ENCODE measurements around the gene ACOX1. TPM values are rescaled to one million over a fixed set of nuclear protein-coding genes. Genes with fewer than 3 reads are reported as not detected.

ACOX1 gene
- total RNA-seq, 3 donors from 2014 or later = 55.1 to 147 (median 55.3) TPM

GRCh38 chr17:76008208-76008607 lies 29.2 kb upstream of the ACOX1 start:
- TF ChIP-seq POLR2A (IDR thresholded peaks at IDR 0.05) = no peak
- TF ChIP-seq CTCF (IDR thresholded peaks at IDR 0.05) = no peak
- TF ChIP-seq POLR2AphosphoS5 (IDR thresholded peaks at IDR 0.05) = no peak
- intact Hi-C loops (cut with DNase I; ENCODE audit: low total_unique reads) = no loop called here
- no peaks in the 10 kb centered on the region for H3K4me1 ChIP-seq

GRCh38 chr17:76007850-76008165 lies 28.8 kb upstream of the ACOX1 start:
- intact Hi-C loops (cut with DNase I; ENCODE audit: low total_unique reads) = no loop called here
- Histone ChIP-seq H3K9me3 (no peaks in the 10 kb centered on the region), H3K27ac (no peak overlapping the region), H3K4me3 (no peak overlapping the region), H3K27me3 (no peaks in the 10 kb centered on the region), H3K4me1 (no peaks in the 10 kb centered on the region), H3K36me3 (no peaks in the 10 kb centered on the region)
- no peak for DNase-seq (ENCODE audit: low spot score in 2 of 2)
- TF ChIP-seq POLR2AphosphoS5 (IDR thresholded peaks at IDR 0.05) = no peak

More at GRCh38 chr17:76008208-76008607, 29.2 kb upstream of the ACOX1 start:
- Histone ChIP-seq H3K27ac (no peak overlapping the region), H3K4me3 (no peak overlapping the region), H3K36me3 (no peaks in the 10 kb centered on the region), H3K27me3 (no peaks in the 10 kb centered on the region), H3K9me3 (no peaks in the 10 kb centered on the region)
- DNase-seq (ENCODE audit: low spot score in 2 of 2) = no peak

DNA sequence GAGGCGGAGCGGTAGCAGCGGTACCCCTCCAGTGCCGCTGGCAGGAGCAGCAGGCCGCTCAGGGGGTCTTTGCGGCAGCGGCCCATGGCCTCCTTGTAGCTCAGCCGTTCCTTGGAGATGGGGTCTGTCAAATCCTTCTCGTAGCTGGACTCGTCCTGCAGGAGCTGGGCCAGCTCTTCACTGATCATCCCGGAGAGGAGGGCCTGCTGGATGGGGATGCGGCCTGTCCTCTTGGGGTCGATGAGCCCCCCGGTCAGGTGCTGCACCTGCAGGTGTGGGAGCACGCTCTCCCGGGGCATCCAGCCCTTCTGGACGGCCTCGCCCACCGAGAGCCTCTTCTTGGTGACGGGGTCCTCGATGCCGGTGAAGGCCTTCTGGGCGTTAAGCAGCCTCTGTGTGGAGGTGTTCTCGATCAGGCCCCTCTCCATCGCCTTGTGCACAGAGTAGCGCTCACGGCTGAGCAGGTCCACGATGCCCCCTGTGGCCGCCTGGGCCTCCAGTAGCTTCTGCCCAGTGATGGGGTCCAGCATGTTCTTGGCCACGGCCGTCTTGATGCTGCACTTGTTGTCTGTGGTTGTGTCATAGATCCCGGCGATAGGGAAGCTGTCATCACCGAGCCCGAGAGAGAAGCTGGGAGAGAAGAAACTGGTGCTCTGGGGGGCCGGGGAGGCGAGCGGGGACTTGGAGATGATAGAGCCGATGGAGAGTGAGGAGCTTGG lies 28.3 kb upstream of the ACOX1 start:
- Histone ChIP-seq H3K9me3 (no peaks in the 10 kb centered on the region), H3K4me1 (no peaks in the 10 kb centered on the region), H3K27me3 (no peaks in the 10 kb centered on the region), H3K27ac (no peak overlapping the region), H3K4me3 (no peak overlapping the region), H3K36me3 (no peaks in the 10 kb centered on the region)
- TF ChIP-seq POLR2AphosphoS5 (IDR thresholded peaks at IDR 0.05) (no peak), CTCF (IDR thresholded peaks at IDR 0.05) (no peak), POLR2A (IDR thresholded peaks at IDR 0.05) (no peak)
- DNase-seq (ENCODE audit: low spot score in 2 of 2) = no peak
- intact Hi-C loops (cut with DNase I; ENCODE audit: low total_unique reads) = no loop called here

- Histone ChIP-seq H3K27me3 (no peaks in the 10 kb centered on the region), H3K9me3 (no peaks in the 10 kb centered on the region), H3K27ac (no peak overlapping the region), H3K4me1 (no peaks in the 10 kb centered on the region), H3K4me3 (no peak overlapping the region), H3K36me3 (no peaks in the 10 kb centered on the region)
- peak; percentile 61 to 76 for DNase-seq (ENCODE audit: low spot score in 2 of 2)
- TF ChIP-seq POLR2A (IDR thresholded peaks at IDR 0.05) (no peak), CTCF (IDR thresholded peaks at IDR 0.05) (peak; percentile 67 to 89 (median 85)), POLR2AphosphoS5 (IDR thresholded peaks at IDR 0.05) (no peak)
- intact Hi-C loops (cut with DNase I; ENCODE audit: low total_unique reads) = no loop called here
Measured at GRCh38 chr17:76005263-76006149, 26.5 kb upstream of the ACOX1 start.

- Histone ChIP-seq H3K27me3 (no peaks in the 10 kb centered on the region), H3K9me3 (no peaks in the 10 kb centered on the region), H3K36me3 (no peaks in the 10 kb centered on the region), H3K4me3 (no peak overlapping the region), H3K27ac (no peak overlapping the region), H3K4me1 (no peaks in the 10 kb centered on the region)
- intact Hi-C loops (cut with DNase I; ENCODE audit: low total_unique reads) = no loop called here
- no peak for DNase-seq (ENCODE audit: low spot score in 2 of 2)
- no peak for TF ChIP-seq CTCF (IDR thresholded peaks at IDR 0.05)
Measured at GRCh38 chr17:76004750-76005262, 25.8 kb upstream of the ACOX1 start.
